ENCODE measurements around the gene MYMX. TPM values are rescaled to one million over a fixed set of nuclear protein-coding genes. Genes with fewer than 3 reads are reported as not detected.

The MYMX gene
- total and polyA plus RNA-seq, 2 of the 4 experiments (the other 2 are of a cell fraction) = not detected

DNA sequence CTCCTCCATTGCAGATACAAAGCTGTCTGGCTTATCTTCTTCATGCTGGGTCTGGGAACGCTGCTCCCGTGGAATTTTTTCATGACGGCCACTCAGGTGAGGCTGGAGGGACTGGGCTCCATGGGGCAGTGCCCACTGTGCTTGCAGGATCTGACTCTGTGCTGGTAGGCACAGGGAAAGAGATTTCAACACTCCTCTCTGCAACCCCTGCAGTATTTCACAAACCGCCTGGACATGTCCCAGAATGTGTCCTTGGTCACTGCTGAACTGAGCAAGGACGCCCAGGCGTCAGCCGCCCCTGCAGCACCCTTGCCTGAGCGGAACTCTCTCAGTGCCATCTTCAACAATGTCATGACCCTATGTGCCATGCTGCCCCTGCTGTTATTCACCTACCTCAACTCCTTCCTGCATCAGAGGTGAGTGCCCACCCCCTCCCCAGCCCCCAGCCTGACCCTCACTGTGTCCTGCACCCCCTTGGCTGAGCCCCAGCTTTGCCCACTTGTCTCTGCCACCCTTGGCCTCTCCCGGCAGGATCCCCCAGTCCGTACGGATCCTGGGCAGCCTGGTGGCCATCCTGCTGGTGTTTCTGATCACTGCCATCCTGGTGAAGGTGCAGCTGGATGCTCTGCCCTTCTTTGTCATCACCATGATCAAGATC is 12.8 kb downstream of the MYMX start:
- dilution Hi-C loops (cut with HindIII; ENCODE audit: low sequenced_read_pairs, unreplicated experiment) = no loop called here
- WGBS, 2 experiments (ENCODE audit: extremely low coverage in 2 of 2, insufficient read length in 1 of 2) = 90% methylated on average over 6 of the region's 11 CpGs; no CpG with 5 or more reads in 1 of the 2 experiments

More for the DNA sequence above, 12.8 kb downstream of the MYMX start:
- Histone ChIP-seq H4K5ac (ENCODE audit: low read depth, low read length) (no peak overlapping the region), H2AK5ac (ENCODE audit: low read depth, low read length) (no peak overlapping the region), H3K27me3 (ENCODE audit: control insufficient read depth, insufficient read depth, low read length) (no peaks in the 10 kb centered on the region), H3K14ac (replicated peaks; ENCODE audit: low read depth, low read length) (no peak overlapping the region), H2BK5ac (ENCODE audit: low read depth, low read length, poor library complexity, severe bottlenecking) (no peak overlapping the region), H3K4ac (ENCODE audit: low read depth, low read length) (no peak overlapping the region), H3K9me3 (ENCODE audit: control insufficient read depth, insufficient read depth, low read length) (no peaks in the 10 kb centered on the region), H3K23ac (ENCODE audit: low read depth, low read length) (no peak overlapping the region), H3K36me3 (ENCODE audit: control insufficient read depth, insufficient read depth, low read length) (peaks cover 2% of the 10 kb centered on the region; the same call in 1 of the 2 replicates), H2BK120ac (ENCODE audit: low read depth, low read length) (no peak overlapping the region), H3K9ac (ENCODE audit: low read depth, low read length) (no peak overlapping the region), H3K9me1 (ENCODE audit: insufficient read depth, low read length) (no peaks in the 10 kb centered on the region), H2AFZ (replicated peaks; ENCODE audit: low read length, poor library complexity) (no peak overlapping the region), H3K79me1 (ENCODE audit: low read depth in 1 of 2, low read length in 2 of 2) (peaks cover 0 to 5% of the 10 kb centered on the region in 2 experiments; a peak in 1 of 4 replicates), H4K91ac (ENCODE audit: insufficient read depth, low read depth, low read length) (no peak overlapping the region), H2AK9ac (replicated peaks; ENCODE audit: low read depth, low read length, poor library complexity) (no peak overlapping the region), H3K27ac (ENCODE audit: insufficient read depth, low read length) (no peak overlapping the region), H4K8ac (ENCODE audit: low read depth in 2 of 2, low read length in 2 of 2) (no peak overlapping the region), H3K18ac (ENCODE audit: low read depth, low read length) (no peak overlapping the region), H2BK20ac (ENCODE audit: low read depth, low read length) (no peak overlapping the region), H3K4me2 (ENCODE audit: low read depth, low read length) (no peak overlapping the region), H3K56ac (ENCODE audit: extremely low read depth, insufficient read depth, low read length) (no peak overlapping the region), H2BK15ac (ENCODE audit: low read depth, low read length) (no peak overlapping the region), H3K4me1 (ENCODE audit: control insufficient read depth, insufficient read depth, low read length) (peaks cover 6% of the 10 kb centered on the region), H3K4me3 (ENCODE audit: insufficient read depth, low read depth, low read length) (no peak overlapping the region), H4K20me1 (ENCODE audit: insufficient read depth, low read length) (no peaks in the 10 kb centered on the region)
- in situ Hi-C loops (cut with MboI; ENCODE audit: low sequenced_read_pairs) (loop anchor here (5.0 kb wide), 1 partner anchor 57 kb away; no protein-coding TSS in a partner anchor), intact Hi-C loops (cut with micrococcal nuclease) (no loop called here)
- CTCF ChIA-PET = no interaction called here
- DNase-seq = no peak
- no peak for ATAC-seq (ENCODE audit: low read depth)
- no TSS peak for BruUV-seq (replicated peaks)
- POLR2A ChIA-PET (ENCODE audit: unreplicated experiment) = no interaction called here
- TF ChIP-seq MAZ (IDR thresholded peaks at IDR 0.05; ENCODE audit: borderline replicate concordance, low read depth, low read length) = no peak
- TF ChIP-seq, protein P1, sequence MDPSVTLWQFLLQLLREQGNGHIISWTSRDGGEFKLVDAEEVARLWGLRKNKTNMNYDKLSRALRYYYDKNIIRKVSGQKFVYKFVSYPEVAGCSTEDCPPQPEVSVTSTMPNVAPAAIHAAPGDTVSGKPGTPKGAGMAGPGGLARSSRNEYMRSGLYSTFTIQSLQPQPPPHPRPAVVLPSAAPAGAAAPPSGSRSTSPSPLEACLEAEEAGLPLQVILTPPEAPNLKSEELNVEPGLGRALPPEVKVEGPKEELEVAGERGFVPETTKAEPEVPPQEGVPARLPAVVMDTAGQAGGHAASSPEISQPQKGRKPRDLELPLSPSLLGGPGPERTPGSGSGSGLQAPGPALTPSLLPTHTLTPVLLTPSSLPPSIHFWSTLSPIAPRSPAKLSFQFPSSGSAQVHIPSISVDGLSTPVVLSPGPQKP (IDR thresholded peaks at IDR 0.05; ENCODE audit: borderline replicate concordance, low read depth, low read length) = no peak
- no peak for TF ChIP-seq NFE2L2 (IDR thresholded peaks at IDR 0.05; ENCODE audit: low read depth, low read length)

All from IMR-90 (cell line).